ENCODE data around the gene SPDYE1.

DNA sequence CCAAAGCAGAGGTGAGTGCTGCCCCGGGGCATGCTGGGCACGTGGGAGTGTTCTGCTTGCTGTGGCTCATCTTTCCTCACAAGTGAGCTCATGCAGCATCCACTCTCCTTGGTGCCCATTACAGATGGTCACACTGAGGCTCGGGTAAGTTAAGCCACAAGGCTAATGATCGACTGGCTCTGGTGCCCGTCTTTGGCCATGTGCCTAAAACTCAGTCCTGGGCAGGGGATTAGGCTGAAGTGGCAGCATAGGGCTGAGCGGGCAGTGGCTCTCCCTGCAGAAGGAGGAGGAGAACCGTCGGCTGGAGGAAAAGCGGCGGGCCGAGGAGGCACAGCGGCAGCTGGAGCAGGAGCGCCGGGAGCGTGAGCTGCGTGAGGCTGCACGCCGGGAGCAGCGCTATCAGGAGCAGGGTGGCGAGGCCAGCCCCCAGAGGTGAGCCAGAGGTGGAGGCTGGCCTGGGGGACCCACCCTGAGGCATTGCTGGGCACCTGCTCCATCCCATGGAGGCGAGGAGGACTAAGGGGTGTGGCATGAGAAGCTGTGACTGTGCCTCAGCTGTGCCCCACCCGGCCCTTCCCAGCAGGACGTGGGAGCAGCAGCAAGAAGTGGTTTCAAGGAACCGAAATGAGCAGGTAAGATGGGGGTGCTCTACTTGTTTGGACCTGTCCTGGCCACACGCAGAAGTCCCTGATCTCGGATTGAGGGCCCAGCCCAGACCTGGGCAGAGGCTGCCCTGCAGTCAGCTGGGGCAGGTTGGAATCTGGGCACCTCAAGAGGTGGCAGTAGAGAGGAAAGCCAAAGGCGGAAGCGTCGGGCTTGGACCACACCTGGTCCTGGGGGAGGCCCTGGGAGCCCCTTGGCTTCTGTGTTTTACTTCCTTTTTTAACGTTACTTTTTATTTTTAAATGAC, 60.4 kb downstream of the SPDYE1 start:
- no peak for TF ChIP-seq CTCF (IDR thresholded peaks at IDR 0.05)
- TF ChIP-seq POLR2A (IDR thresholded peaks at IDR 0.05) = no peak
- TF ChIP-seq EP300 (IDR thresholded peaks at IDR 0.05) = no peak

Measured in ovary (tissue), 3 donors.